WERI-Rb-1 (cell line): ENCODE measurements around the gene ALOXE3.
"Not testable (repeated sequence)": the region's sequence is repeated elsewhere in the genome, so short reads cannot be mapped to it uniquely, and the experiment has no call there.

Experiments
- DNase-seq: peaks from one replicate; pipeline ENCODE4 v3.0.0-alpha.2; 2020
- H3K27ac ChIP-seq: fragments of 250-450 bp; sonication (Bioruptor Pico); 2 replicates; pipeline ENCODE4 v1.5.1; 2020; ENCODE audit warnings: mild to moderate bottlenecking, moderate library complexity
- H3K27me3 ChIP-seq: fragments of 250-450 bp; sonication (Bioruptor Pico); 2 replicates; pipeline ENCODE4 v1.5.1; 2021; ENCODE audit warnings: mild to moderate bottlenecking, low read depth, moderate library complexity; ENCODE audit not compliant: insufficient read depth, severe bottlenecking
- H3K36me3 ChIP-seq: fragments of 250-450 bp; sonication (Bioruptor Pico); 2 replicates; pipeline ENCODE4 v1.5.1; 2020; ENCODE audit warnings: mild to moderate bottlenecking, moderate library complexity
- H3K4me3 ChIP-seq: 2 replicates; pipeline ENCODE4 v1.5.1; 2011; ENCODE audit warnings: low read depth, mild to moderate bottlenecking, control low read depth, low read length
- H3K9me3 ChIP-seq: fragments of 250-450 bp; sonication (Bioruptor Pico); 2 replicates; pipeline ENCODE4 v1.5.1; 2021; ENCODE audit warnings: mild to moderate bottlenecking, moderate library complexity; ENCODE audit not compliant: severe bottlenecking
- CTCF ChIP-seq: IDR thresholded peaks from 2 replicates; pipeline ENCODE4 v1.5.1; 2011; ENCODE audit warnings: low read depth, mild to moderate bottlenecking, control low read depth, inconsistent platforms, low read length

Gene ALOXE3

GRCh38 chr17:8109661-8110455 is 8.5 kb downstream of the ALOXE3 start:
- Histone ChIP-seq H3K36me3 (no peaks in the 10 kb centered on the region), H3K4me3 (no peak overlapping the region), H3K27ac (no peak overlapping the region), H3K9me3 (no peaks in the 10 kb centered on the region), H3K27me3 (peaks cover 1% of the 10 kb centered on the region)
- peak; percentile 74 for DNase-seq
- TF ChIP-seq CTCF, result peak; percentile 93

GRCh38 chr17:8108972-8109660 is 9.2 kb downstream of the ALOXE3 start:
- no peak for TF ChIP-seq CTCF
- no peak for DNase-seq
- Histone ChIP-seq H3K9me3 (no peaks in the 10 kb centered on the region), H3K4me3 (no peak overlapping the region), H3K36me3 (no peaks in the 10 kb centered on the region), H3K27ac (no peak overlapping the region), H3K27me3 (no peaks in the 10 kb centered on the region)

- H3K36me3 ChIP-seq, H3K9me3 ChIP-seq, H3K27ac ChIP-seq, H3K4me3 ChIP-seq, H3K27me3 ChIP-seq, DNase-seq: not testable (repeated sequence)
These were observed 11.3 kb downstream of the ALOXE3 start for GRCh38 chr17:8106980-8107379.

GRCh38 chr17:8105957-8106398 is 12.3 kb downstream of the ALOXE3 start:
- Histone ChIP-seq H3K4me3 (no peak overlapping the region), H3K27ac (no peak overlapping the region), H3K36me3 (no peaks in the 10 kb centered on the region), H3K27me3 (no peaks in the 10 kb centered on the region), H3K9me3 (no peaks in the 10 kb centered on the region)
- peak; percentile 50 for DNase-seq
- no peak for TF ChIP-seq CTCF

- TF ChIP-seq CTCF, result no peak
- Histone ChIP-seq H3K4me3 (no peak overlapping the region), H3K27ac (no peak overlapping the region), H3K9me3 (no peaks in the 10 kb centered on the region), H3K36me3 (no peaks in the 10 kb centered on the region), H3K27me3 (no peaks in the 10 kb centered on the region)
- no peak for DNase-seq
These were observed 13.4 kb downstream of the ALOXE3 start for GRCh38 chr17:8104911-8105310.

- DNase-seq, result no peak
- no peak overlapping the region for H3K27ac ChIP-seq
- H3K27me3 ChIP-seq, result no peaks in the 10 kb centered on the region
- no peak overlapping the region for H3K4me3 ChIP-seq
- no peak for TF ChIP-seq CTCF
- H3K36me3 ChIP-seq, result no peaks in the 10 kb centered on the region
- no peaks in the 10 kb centered on the region for H3K9me3 ChIP-seq
These were observed 14.8 kb downstream of the ALOXE3 start for GRCh38 chr17:8103549-8103948.
